Amniotic stem cell (primary cell): ENCODE measurements around the gene KRT28.
"Not testable (repeated sequence)": the region's sequence is repeated elsewhere in the genome, so short reads cannot be mapped to it uniquely, and the experiment has no call there.

Source experiments
- DNase-seq: peaks from one replicate; lab custom pipeline; 2025; lab: John Stamatoyannopoulos, UW

Gene KRT28

DNA sequence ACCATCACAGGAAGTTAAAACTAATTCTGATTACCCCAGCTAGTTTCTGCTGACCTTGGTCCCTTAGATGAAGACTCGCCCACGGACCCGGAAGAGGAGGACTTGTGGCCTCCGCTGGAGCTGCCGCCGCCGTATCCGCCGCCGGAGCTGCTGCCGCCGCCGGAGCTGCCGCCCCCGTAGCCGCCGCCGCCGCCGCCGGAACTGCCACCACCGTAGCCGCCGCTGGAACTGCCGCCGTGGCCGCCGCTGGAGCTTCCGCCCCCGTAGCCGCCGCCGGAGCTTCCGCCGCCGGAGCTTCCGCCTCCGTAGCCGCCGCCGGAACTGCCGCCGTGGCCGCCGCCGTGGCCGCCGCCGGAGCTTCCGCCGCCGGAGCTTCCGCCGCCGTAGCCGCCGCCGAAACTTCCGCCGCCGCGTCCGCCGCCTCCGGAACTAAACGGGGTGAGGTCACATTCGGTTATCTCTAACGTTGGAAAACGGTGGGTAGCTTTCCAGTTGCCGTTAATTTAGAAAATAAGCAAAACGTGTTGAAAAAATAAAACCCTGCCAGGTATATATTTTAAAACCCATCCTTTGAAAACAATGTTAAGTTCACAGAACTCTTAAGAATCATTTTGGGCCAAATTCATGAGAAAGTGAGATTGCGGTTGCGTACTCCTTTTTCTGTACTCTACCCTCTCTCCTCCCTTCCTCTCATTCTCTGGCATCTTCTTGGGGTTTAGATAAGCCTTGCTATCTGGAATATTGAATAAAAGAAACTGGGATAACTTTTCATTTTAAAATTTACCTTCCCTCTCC is 19.2 kb upstream of the KRT28 start:
- peak; percentile 43 for DNase-seq

DNA sequence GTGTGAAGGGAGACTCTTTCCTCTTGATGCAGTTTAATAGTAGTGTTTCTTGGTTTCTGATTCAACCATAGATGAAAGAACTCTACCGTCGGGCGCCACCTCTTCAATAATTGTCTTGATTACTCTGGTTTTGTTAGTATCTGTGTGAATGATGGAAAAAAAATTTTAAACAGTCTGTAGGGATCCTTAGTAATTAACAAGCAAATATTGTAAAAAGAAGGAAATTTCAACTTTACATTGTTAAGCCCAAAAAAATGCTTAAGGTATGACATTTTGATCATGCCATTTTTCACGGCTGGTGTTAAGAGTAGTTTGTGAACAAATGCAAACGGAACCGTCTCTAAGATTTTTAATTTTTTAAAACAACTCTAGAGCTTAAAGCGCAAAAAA is 18.6 kb upstream of the KRT28 start:
- DNase-seq, result no peak

DNA sequence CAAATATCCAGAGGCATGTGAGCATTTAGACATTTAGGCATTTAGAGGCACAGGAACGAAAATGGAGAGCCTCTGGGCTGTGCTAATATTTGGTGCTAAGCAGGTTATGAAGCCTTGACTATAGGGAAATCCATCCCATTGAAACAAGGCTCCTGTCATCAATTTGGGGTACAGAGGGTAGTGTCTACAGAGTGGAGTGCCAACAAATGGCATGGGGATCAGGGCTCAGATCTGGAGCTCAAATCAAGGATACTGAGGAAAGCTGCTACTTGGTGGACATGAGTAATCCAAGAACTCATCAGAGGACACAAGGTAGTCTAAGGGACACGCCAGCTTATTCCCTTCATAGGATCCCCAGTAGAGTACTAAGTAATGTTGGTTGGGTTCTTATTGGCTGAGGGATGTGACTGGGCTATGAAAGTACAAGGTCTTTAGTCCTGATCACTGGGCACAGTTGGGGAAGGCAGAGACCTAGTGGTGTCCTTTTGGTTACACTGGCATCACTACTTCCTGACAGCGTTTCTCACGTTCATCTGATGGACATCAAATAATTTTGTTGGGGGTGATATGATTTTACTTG is 17.4 kb upstream of the KRT28 start:
- DNase-seq, result no peak

DNA sequence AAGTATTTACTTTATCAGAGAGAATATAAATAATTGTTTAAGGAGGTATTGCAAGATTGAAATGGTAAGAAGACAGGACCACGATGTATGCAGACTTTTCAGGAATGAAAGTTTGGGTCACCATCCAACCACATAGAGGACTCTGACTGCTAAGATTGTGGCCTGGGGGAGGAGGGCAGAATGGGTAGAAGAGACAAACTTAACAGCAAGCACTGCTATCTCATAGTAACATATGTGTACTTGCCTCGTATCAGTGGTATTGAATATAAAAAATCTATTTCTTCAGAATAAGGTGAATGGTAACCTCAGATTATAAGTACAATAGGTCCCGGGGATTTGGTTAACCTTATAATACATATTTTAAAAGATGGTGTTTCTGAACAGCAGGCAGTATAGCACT is 16.8 kb upstream of the KRT28 start:
- DNase-seq, result no peak

DNA sequence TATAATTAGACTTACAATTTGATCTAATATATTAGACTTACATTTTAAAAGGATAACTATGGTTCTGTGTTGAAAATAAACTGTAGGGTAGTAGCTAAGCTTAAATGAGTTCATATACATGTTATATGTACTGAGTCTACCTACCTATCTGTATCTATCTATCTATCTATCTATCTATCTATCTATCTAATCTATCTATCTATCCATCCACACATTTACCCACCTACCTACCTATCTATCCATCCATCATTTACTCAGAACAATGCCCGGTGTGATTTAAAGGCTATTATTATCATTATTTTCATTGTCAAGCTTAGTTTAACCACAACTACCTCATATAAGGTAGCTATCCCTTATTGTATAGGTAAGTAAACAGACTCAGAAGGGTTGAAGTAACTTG is 15.6 kb upstream of the KRT28 start:
- no peak for DNase-seq

DNA sequence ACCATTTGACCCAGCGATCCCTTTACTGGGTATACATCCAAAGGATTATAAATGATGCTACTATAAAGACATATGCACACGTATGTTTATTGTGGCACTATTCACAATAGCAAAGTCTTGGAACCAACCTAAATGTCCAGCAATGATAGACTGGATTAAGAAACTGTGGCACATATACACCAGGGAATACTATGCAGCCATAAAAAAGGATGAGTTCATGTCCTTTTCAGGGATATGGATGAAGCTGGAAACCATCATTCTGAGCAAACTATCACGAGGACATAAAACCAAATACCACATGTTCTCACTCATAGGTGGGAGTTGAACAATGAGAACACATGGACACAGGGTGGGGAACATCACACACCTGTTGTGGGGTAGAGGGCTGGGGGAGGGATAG is 14.9 kb upstream of the KRT28 start:
- not testable (repeated sequence) for DNase-seq

DNA sequence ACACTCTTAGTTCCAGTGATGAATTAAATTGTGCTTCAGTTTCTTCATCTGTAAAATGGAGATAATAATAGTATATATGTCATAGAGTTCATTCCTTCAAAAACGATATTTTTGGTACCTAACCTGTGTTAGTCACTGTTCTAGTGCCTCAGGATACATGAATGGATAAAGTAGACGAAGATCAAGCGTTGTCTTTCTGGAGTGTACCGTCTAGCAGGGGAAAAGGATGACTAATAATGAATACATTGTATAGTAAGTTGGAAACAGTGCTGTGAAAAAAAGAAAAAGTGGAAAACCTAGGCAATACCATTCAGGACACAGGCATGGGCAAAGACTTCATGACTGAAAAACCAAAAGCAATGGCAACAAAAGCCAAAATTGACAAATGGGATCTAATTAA is 14.0 kb upstream of the KRT28 start:
- DNase-seq, result peak; percentile 5

DNA sequence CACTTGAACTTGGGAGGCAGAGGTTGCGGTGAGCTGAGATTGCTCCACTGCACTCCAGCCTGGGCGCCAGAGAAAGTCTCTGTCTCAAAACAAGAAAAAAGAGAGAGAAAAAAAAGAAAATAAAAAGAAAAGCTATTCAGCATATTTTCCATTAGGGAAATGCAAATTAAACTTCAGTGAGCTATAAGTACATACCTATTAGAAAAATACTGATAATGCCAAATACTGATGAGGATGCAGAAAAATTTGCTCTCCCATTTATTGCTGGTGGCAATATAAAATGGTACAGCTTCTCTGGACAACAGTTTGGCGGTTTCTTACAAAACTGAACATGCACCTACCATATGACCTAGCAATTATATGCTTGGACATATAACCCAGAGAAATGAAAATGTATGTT is 12.9 kb upstream of the KRT28 start:
- DNase-seq, result no peak

DNA sequence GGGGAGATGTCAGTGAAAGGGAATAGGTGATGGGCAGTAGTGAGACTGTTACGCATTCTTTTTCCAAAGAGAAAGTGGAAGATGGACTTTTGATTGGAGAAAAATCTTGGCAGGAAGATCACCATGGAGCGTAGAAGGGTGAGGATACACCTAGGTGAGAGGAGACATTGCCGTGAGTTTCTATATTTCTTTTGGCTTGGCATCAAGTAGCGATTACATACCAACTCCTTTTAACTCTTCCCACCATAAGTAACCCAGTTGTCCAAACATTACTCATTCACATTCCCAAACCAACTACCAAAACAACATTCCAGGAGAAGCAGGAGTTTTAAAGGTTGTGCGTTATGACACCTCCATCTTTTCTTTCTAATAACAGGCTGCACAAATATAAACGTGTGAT is 10.7 kb upstream of the KRT28 start:
- DNase-seq, result no peak

DNA sequence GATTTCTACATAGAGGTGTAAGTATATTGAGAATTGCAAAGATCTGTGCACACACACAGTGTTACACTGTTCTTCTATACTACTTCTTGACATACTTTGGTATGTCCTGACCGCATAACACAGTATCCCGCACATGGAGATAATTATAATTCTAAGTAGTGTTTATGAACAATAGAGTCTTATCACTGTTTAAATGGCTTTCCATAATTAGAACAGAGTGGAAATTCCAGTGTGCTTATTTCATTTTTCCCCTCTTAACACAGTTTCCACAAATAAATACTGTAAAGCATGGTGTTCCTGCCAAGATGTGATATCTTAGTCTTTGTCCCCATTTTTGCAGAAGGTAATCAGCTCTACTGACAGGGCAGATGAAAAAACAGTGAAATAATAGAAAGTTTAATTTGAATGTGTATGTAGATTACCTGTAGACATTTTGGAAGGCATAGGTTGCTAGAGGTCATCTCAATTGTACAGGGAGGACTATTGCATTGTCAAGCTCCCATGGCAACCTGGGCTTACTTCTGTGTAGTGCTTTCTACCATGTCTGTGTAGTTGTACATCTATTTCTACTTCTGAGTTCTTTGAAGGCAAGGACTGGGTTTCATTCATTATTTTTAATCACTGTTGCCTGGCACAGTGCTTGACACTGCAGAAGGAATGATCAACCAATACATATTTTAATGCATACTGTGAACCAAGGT is 10.1 kb upstream of the KRT28 start:
- DNase-seq, result no peak

DNA sequence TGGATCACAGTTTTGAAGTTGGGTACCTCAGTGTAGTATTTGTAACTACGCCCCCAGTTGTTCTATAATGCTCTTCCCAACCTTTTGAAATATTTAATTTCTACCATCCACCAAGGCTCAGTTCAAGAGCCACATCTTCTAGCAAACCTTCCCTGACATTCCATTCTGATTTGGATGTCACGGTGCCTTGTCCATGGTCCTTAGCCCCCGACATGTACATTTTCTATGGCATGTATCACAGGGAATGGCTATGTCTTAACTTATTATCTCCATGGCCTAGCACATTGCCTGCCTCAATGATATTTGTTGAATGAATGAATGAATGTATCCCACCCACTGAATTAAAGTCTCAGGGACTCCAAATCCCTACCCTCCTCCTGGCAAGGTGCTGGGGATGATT is 6.4 kb upstream of the KRT28 start:
- DNase-seq, result no peak

DNA sequence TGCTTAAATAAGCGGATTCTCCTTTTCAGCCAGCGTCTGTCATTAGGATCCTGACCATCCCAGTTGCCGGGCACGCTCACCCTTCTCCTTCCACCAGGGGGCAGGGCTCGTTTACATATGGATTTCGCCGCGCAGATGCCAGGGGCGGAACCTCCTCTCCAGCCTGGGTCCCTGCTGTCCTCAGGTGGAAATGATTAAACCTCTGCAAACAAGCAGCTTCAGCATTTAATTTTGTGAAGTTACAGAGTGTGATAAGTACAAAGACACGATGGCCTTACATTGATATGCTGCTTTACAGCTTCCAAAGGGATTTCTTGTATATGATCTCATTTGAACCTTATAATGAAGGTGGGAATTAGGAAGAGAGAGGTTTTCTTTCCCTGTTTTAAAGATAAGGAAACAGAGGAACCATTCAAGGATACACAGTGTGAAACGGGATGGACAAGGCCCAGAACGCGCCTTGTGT is 3.9 kb upstream of the KRT28 start:
- DNase-seq, result peak; percentile 78

DNA sequence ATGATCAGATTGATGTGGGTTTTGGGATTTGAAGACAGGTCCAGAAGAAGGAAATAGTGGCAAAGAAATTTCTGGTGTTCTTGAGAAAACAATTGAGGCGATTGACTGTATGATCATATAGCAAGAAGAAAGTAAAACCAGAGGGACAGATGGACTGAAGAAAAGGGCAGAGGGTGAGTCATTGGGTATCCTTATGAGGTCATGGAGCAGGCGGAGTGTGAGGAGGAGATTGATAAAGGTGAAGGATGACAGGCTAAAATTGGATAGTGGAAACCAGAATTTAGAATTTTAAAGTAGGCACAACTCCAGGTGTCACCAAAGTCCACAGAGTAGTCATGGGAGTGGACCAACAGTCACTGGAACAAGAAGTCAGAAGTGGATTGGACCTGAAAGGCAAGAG is 1.4 kb upstream of the KRT28 start:
- DNase-seq, result no peak

DNA sequence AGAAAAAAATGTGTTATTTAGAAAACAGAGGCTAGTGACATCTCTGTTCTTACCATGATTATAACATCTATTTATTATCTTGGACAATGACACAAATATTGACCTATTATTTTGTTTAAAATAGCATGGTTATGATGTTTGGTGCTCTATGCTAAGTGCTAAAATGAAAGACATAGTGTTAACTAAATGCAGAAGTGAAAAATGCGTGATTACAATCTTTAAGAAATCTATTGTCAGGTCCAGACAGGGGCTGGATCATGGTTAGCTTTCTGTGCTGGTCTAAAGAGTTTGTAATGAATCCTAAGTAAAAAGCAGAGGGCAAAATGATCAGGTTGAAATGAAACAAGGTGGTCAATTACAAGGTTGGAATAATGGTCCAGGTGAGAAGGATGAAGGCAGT is 622 bp upstream of the KRT28 start:
- DNase-seq, result no peak

DNA sequence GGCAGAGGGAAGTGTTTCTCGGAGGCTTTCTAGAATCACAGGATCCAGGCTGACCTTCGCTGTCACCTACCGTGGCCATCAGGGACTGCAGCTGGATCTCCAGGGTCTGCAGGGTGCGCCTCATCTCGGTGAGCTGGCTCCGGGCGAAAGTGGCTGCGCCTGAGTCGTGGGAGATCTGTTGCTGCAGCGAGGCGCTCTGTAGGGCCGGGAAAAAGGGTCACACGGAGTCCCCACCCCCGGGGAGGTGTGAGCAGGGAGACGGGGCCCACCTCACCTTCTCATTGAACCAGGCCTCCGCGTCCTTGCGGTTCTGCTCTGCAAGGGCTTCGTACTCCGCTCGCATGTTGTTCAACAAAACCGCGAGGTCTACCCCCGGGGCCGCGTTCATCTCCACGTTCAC is 2.9 kb downstream of the KRT28 start:
- DNase-seq, result no peak

DNA sequence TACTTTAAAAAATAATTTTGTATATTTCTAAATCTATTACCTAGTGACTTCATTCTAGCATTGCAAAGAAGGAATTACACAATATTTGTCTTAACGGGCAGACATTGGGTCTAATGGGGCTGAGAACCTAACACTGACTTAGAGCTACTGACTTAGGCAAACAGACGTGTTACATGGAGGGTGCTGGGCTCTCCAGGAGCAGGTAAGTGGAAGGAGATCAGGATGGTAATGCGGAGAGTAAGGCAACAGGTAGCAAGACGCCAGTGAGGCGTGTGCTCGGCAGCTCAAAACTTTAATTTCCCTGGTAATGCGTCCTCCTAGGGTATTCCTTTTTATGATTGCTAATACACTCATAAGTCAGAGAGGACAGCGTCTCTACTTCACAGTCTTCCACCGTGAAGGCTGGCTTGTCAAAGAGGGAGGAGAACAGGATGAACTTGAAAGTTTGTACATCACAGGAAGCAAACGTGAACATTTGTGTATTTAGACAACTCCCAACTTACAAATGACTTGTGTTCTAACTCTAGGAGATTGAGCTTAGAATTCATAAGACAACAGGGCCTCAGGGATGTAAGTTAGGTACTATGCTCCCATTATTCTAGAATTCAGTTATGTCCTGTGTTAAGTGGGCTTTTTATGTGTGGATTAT is 4.6 kb downstream of the KRT28 start:
- no peak for DNase-seq

DNA sequence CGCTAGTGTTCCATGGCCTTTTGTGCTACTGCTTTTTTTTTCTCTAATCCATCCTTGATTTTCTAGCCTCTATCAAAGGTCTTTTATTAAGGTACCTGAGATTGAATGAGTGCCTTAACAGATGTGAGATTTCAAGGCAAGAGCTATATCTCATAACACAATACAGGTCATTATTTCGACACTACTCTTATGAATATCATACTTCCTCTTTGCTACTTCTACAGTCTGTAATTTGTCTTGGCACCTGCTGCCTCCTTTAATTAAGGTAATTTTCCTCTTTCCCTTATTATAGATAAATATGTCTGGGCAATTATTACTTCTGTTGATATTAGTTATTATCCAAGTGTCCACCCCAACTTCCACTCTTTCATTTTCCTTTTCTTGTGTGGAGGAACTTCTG is 5.3 kb downstream of the KRT28 start:
- no peak for DNase-seq

DNA sequence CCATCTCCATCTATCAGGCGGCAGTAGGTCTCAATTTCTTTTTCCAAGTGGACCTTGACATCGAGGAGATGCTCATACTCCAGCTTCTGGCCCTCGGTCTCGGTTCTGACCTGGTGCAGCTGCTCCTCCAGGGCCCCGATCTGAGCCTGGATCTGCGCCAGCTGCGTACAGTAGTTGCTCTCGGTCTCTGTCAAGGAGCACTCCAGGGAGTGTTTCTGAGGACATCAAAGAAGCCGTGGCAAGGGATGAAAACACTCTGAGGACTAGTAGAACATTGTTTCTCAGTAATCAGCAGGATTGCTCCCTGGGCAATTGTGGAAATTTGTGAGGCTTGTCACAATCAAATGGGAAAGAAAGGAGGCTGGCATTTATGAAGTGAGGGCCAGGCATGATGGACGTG is 5.9 kb downstream of the KRT28 start:
- no peak for DNase-seq

DNA sequence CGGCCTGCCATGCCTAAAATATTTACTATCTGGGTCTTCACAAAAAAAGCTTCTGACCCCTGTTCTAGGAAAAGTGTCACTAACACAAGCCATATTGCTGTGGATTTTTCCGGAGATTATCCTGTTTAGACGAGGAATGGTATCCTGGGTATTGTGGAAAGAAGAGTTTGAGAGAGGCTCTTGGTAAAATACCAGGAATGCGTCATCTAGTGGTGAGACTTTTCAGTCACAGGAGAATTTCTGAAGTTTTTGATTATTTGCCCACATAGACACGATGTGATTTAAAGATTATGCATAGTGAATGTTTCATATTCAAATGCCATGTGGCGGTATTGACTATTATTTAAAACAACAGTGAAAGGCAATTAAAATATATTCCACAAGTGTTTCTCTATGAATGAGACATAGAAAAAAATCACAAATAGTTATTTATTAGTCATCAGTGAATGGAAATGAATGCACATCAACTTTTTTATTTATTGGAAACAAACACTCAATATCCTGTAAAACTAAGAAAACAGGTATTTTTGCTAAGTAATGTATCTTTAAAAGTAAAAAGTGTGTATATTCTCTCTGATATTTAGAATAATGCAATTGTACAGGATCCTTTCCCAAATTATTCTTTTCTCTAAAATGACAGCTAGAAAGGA is 7.8 kb downstream of the KRT28 start:
- peak; percentile 12 for DNase-seq

DNA sequence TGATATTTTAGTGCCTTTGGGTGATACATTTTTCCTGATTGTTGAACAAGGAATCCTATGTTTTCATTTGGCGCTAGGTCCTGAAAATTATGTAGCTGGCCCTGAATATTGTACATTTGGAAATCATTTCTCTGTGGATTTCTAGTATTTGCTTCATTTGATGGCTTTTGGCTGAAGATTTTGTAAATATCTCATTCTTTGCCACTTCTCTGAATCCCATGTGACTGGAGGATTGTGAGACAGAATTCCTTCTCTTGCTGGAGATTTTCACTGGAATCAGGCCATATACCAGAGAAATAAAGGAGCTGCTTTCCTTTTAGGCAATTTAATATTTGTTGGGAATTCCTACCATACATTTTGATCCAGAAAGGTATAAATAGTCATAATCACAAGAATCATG is 8.6 kb downstream of the KRT28 start:
- no peak for DNase-seq

DNA sequence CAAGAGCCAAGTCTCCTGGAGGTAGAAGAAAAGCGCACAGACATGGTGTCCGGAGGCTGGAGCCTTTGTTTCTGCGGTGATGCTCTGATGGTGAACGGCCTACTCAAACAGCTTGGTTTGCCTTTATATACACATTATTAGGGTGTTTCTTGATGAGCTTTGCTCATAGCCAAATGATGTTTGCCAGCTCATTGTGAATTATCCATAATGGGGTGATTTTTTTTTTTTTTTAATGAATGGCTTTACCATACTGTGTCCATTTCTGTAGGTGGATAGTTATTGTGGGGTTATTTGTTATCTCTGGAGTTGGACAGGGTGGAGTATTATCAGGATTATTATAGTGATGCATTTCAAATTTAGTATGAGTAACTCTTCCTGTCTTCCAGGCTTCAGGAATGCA is 17.3 kb downstream of the KRT28 start, which contains the start of gene KRT27:
TSS of gene KRT27 (minus strand) at position 101 of the 400 bp plus-strand sequence. CDS start at position 44, 57 bp downstream.
- DNase-seq, result no peak
